Stimulated activated CD4-positive, alpha-beta T cell treated with anti-CD3 and anti-CD28 coated beads, Interleukin-1b, Interleukin-23, amount 100 ng/mL, for 4 hours (primary cell): ENCODE data around the gene DGKB.
"Not testable (repeated sequence)": the region's sequence is repeated elsewhere in the genome, so short reads cannot be mapped to it uniquely, and the experiment has no call there.

ENCODE experiments used
- DNase-seq, 2 donors: peaks; one replicate each; pipeline ENCODE4 v3.0.0-alpha.2; 2020; ENCODE audit warnings: low read depth in 2 of 2

Gene DGKB

GRCh38 chr7:14292737-14293136, 609.8 kb downstream of the DGKB start:
- no peak for DNase-seq

GRCh38 chr7:14289957-14290356, 612.6 kb downstream of the DGKB start:
- no peak for DNase-seq

GRCh38 chr7:14288701-14289100, 613.9 kb downstream of the DGKB start:
- DNase-seq: no peak

- DNase-seq: no peak
These were observed 615.2 kb downstream of the DGKB start for GRCh38 chr7:14287398-14287797.

GRCh38 chr7:14286036-14286435, 616.5 kb downstream of the DGKB start:
- DNase-seq: no peak

- not testable (repeated sequence) for DNase-seq
These were observed 623.3 kb downstream of the DGKB start for GRCh38 chr7:14279065-14279871.

GRCh38 chr7:14275356-14275755, 627.2 kb downstream of the DGKB start:
- no peak for DNase-seq

- DNase-seq: no peak
These were observed 631.1 kb downstream of the DGKB start for GRCh38 chr7:14271441-14271840.

GRCh38 chr7:14270099-14270498, 632.5 kb downstream of the DGKB start:
- DNase-seq: no peak

GRCh38 chr7:14260011-14260410, 642.5 kb downstream of the DGKB start:
- DNase-seq: no peak

GRCh38 chr7:14258861-14259260, 643.7 kb downstream of the DGKB start:
- DNase-seq: no peak

- no peak for DNase-seq
These were observed 644.1 kb downstream of the DGKB start for GRCh38 chr7:14258441-14258840.

GRCh38 chr7:14252458-14252857, 650.1 kb downstream of the DGKB start:
- no peak for DNase-seq

GRCh38 chr7:14242175-14242574, 660.4 kb downstream of the DGKB start:
- DNase-seq: no peak

GRCh38 chr7:14236834-14237233, 665.7 kb downstream of the DGKB start:
- no peak for DNase-seq

- DNase-seq: no peak
These were observed 667.5 kb downstream of the DGKB start for GRCh38 chr7:14235056-14235455.

- no peak for DNase-seq
These were observed 668.6 kb downstream of the DGKB start for GRCh38 chr7:14233868-14234369.

GRCh38 chr7:14233076-14233867, 669.3 kb downstream of the DGKB start:
- no peak for DNase-seq

- no peak for DNase-seq
These were observed 673.5 kb downstream of the DGKB start for GRCh38 chr7:14229047-14229446.

- no peak for DNase-seq
These were observed 674.2 kb downstream of the DGKB start for GRCh38 chr7:14228341-14228740.

GRCh38 chr7:14226126-14226525, 676.4 kb downstream of the DGKB start:
- DNase-seq: no peak

- DNase-seq: no peak
These were observed 683.4 kb downstream of the DGKB start for GRCh38 chr7:14219125-14219524.

GRCh38 chr7:14218338-14218737, 684.2 kb downstream of the DGKB start:
- no peak for DNase-seq
